ENCODE results near the gene RHBG.

GRCh38 chr1:156368889-156369684 is at the start of gene RHBG:
- TF ChIP-seq CTCF (IDR thresholded peaks at IDR 0.05; ENCODE audit: low read depth, low read length, missing input control) (no peak), JUND (IDR thresholded peaks at IDR 0.05) (no peak), SP1 (IDR thresholded peaks at IDR 0.05) (no peak)
